ENCODE results near the gene GTPBP2.
A peak's percentile ranks its signal among the peaks of the same experiment; 100 is the strongest.
"Not testable (repeated sequence)": the region's sequence is repeated elsewhere in the genome, so short reads cannot be mapped to it uniquely, and the experiment has no call there.

Gene GTPBP2

DNA sequence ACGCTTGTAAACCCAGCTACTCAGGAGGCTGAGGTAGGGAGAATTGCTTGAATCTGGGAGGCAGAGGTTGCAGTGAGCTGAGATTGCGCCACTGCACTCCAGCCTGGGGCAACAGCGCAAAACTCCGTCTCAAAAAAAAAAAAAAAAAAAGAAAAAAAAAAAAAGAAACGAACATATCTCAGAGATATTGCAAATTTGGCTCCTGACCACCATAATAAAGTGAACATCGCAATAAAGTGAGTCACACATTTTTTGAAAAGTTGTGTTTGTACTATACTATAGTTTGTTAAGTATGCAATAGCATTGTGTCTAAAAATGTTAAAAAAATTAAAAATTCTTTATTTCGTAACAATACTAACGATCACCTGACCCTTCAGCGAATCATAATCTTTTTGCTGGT is 29.1 kb upstream of the GTPBP2 start:
- no peak for DNase-seq

DNA sequence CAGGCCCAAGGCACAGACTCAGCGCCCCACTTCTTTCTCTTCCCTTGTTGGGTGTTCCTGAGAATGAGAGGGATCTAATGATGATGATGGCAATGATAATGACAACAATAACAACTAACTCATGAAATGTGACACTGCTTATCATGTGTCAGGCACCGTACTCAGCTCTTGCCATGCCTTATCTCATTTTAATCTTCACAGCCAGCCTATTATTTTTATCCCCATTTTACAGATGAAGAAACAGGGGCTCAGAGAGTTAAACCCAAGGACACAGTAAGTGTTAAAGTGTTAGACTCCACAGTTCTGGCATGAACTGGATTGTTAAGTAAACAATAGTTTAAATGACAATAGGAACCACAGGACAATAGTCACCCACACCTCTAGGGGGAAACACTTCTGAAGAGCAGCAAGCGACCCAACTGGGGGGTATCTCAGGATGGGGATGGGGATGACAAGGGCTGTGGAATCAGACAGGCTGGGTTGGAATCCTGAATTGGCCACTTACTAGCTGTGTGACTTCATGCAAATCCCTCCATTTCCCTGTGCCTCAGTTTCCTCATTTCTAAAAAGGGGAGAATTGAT is 28.2 kb upstream of the GTPBP2 start:
- no peak for DNase-seq

DNA sequence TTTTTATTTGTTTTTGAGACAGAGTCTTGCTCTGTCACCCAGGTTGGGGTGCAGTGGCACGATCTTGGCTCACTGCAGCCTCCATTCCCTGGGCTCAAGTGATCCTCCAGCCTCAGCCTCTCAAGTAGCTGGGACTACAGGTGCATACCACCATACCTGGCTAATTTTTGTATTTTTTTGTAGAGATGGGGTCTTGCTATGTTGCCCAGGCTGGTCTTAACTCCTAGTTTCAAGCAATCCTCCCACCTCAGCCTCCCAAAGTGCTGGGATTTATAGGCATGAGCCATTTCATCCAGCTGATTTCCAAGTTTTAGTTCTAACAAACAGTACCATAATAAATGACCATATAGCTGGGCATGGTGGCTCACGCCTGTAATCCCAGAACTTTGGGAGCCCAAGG is 23.8 kb upstream of the GTPBP2 start:
- DNase-seq, result not testable (repeated sequence)

DNA sequence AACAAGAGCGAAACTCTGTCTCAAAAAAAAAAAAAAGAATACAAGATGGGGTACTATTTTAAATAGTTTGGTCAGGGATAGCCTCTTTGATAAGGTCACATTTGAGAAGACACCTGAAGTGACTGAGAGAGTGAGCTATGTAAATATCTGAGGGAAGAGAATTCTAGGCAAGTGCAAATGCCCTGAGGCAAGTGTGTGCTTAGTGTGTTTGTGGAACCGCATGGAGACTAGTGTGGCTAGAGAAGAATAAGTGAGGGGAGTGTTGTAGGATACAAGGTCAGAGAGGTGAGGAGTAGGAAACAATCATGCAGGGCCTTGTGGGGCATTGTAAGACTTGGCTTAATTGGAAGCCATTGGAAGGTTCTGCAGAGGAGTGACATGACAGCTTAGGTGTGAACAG is 19.2 kb upstream of the GTPBP2 start:
- DNase-seq, result no peak

DNA sequence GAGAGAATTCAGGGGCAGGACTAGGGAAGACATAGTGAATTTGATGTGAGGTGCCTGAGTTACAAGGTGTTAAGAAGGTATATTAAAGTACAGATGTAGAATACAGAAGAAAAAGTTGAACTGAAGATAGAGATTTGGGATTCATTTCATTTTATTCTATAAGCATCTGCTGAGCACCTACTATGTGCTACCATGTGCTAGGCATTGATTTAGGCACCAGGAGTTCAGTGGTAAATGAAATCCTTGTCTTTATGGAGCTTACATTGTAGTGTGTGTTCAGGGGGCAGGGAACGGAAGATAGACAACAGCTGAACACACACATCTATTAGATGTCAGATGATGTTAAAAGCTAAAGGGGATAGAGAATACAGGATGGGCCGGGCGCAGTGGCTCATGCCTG is 18.5 kb upstream of the GTPBP2 start:
- no peak for DNase-seq

DNA sequence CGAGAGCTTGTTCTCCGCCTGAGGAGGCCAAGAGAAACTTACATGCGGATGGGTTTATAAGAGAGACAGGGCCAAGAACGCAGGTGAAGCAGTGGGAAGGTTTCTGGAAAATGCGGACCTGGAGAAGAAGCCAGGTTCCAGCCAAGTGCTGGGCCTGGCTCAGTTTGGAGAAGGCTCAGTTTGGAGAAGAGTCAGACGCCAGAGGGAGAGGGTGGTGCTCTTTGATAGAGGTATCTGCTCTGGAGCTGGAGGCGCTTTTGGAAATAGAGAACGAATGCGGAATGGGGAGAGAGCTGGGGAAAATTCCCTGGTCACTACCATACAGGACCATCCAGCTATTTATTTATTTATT is 16.5 kb upstream of the GTPBP2 start:
- no peak for DNase-seq

DNA sequence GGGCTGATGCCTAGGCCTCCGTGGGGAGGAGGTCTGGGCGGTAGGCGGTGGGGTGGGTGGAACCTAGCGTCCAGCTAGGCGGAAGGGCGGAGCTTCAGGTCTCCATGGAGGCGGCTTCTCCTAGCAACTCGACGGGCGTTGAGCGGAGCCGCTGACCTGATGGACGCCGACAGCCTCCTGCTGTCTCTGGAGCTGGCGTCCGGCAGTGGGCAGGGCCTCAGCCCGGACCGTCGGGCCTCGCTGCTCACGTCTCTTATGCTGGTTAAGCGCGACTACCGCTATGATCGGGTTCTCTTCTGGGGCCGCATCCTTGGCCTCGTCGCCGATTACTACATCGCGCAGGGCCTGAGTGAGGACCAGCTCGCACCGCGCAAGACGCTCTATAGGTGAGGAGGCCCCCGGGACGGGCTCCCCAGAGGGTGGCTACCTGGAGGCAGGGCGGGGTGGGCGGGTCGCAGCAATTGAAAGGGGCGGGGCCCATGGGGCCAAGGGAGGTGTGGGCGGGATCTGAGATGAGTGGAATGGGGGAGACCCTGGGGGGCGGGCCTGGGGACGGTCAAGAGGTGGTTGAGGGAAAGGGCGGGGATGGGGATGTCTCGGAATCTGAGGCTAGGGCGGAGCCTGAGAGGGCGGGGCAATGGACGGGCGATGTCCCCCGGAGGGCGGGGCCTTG is 16.0 kb upstream of the GTPBP2 start, which contains the start of gene RSPH9:
TSS of gene RSPH9 (plus strand) at position 97 of the 673 bp plus-strand sequence. CDS start at position 160, 63 bp downstream.
- no peak for DNase-seq

DNA sequence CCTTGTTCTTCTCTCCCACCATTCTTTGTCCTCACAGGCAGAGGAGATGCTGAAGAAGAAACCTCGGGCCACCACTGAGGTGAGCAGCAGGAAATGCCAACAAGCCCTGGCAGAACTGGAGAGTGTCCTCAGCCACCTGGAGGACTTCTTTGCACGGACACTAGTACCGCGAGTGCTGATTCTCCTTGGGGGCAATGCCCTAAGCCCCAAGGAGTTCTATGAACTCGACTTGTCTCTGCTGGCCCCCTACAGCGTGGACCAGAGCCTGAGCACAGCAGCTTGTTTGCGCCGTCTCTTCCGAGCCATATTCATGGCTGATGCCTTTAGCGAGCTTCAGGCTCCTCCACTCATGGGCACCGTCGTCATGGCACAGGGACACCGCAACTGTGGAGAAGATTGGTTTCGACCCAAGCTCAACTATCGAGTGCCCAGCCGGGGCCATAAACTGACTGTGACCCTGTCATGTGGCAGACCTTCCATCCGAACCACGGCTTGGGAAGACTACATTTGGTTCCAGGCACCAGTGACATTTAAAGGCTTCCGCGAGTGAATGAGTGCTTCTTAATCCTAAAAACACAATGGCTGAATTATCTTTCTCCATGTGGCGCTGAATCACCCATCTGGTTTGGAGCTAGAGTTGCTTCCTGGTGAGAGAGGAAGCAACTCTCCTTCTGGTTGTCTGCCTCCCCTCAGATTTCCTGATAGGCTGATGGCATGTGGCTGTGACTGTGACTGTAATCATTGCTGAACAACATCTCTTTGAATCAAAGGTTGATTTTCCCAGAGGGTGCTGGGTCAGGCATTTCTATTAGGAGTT is 11.1 kb upstream of the GTPBP2 start:
- DNase-seq, result no peak

DNA sequence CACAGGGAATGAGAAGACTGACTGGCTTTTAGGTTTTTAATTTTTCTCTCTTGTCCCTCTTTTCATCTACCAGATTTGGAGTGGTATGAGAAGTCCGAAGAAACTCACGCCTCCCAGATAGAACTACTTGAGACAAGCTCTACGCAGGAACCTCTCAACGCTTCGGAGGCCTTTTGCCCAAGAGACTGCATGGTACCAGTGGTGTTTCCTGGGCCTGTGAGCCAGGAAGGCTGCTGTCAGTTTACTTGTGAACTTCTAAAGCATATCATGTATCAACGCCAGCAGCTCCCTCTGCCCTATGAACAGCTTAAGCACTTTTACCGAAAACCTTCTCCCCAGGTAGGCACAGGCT is 7.2 kb upstream of the GTPBP2 start:
- no peak for DNase-seq

DNA sequence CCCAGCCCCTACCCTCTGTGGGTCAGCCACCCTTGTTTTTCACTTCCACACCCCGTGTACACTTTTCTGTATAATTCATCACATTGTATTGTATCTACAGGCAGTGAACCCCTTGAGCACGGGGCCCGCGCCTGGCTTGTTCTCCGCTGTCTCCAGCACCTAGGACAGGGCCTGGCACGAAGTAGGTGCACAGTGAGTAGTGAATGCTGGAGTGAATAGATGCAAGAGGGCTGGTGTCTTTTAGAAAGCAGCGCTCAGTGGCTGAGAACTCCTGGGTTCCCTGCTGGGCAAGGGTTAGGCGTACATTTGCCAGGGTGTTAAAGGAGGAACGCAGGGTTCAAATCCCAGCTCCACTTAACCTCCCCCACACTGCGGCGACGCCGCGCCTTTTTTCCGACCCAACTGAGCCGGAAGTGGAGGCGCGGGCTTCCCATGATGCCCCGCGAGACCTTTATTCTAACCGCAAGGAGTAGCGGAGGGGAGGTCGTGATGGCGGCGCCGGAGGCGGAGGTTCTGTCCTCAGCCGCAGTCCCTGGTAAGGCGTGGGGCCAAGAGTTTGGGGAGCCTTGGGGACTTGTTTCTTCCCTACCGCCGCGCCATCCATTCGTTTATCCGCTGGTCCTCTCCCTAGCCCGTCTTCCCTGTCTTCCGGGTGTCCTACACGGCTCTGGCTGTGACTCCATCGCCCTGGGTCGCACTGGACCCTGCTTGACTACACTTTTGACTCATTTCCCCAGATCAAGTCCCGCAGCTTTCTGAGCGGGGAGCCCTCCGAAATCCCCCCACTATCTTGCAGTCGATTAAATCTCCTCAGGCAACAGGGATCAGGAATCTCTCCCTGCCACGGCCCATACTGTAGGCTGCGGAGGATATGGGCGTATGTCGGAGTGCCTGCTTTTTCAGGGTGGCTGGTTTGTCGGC is 6.6 kb upstream of the GTPBP2 start, which contains the start of gene MAD2L1BP:
TSS of gene MAD2L1BP (plus strand) at position 454 of the 921 bp plus-strand sequence. CDS start at position 490, 36 bp downstream.
- peak; percentile 75 for DNase-seq

DNA sequence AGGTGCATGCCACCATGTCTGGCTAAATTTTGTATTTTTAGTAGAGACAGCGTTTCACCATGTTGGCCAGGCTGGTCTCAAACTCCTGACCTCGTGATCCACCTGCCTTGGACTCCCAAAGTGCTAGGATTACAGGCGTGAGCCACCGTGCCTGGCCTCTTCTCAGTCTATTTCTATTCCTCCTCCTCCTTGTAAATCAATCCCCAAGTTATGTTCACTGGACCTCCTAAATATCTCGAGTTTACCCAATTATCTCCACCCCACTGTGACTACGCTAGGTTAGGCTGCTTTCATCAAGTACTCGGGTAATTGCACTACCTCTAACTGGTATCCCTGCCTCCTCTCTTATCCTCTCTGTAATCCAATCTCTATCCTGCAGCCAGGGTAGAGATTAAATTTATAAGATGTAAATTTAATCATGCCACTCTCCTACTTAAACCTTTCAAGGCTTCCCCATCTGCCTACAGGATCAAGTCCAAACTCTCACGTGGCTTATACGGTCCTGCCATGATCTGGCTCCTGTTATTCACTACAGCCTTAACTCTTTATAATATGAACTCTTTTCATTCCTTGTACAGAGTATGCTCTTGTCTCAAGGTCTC is 5.7 kb upstream of the GTPBP2 start:
- no peak for DNase-seq

DNA sequence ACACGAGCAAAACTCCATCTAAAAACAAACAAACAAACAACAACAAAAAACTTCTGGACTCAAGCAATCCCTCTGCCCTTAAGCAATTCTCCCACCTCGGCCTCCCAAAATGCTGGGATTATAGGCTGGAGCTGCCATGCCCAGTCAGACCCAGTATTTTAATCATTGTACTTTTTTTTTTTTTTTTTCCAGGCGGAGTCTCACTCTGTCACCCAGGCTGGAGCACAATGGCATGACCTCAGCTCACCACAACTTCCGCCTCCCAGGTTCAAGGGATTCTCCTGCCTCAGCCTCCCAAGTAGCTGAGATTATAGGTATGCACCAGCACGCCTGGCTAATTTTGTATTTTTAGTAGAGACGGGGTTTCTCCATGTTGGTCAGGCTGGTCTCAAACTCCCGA is 3.9 kb upstream of the GTPBP2 start:
- DNase-seq, result not testable (repeated sequence)

DNA sequence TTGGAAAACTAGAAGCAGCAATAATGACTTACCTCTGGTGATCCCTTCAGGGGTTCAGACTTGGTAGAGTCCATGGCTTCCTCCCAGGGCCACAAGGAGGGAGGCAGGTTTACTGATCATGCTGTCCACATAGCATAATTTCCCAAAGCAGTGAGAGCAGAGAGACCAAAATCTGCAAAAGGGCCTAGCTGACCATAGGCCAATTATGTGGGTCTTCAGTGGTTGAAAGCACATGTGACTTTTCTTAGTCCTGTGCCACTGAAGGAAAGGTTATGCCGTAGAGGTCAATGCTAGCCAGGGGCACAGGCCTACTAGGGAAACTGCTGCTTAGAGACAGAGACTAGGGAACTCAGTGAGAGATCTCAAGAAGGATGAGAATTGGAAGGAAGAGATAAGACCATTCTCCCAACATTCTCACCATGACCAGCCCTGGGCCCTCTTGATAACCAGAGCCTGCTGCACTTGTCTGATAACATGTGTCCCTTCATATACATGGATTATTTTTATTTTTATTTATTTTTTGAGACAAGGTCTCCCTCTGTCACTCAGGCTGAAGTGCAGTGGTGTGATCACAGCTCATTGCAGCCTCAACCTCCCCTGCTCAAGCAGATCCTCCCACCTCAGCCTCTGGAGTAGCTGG is 2.0 kb upstream of the GTPBP2 start:
- DNase-seq, result no peak

DNA sequence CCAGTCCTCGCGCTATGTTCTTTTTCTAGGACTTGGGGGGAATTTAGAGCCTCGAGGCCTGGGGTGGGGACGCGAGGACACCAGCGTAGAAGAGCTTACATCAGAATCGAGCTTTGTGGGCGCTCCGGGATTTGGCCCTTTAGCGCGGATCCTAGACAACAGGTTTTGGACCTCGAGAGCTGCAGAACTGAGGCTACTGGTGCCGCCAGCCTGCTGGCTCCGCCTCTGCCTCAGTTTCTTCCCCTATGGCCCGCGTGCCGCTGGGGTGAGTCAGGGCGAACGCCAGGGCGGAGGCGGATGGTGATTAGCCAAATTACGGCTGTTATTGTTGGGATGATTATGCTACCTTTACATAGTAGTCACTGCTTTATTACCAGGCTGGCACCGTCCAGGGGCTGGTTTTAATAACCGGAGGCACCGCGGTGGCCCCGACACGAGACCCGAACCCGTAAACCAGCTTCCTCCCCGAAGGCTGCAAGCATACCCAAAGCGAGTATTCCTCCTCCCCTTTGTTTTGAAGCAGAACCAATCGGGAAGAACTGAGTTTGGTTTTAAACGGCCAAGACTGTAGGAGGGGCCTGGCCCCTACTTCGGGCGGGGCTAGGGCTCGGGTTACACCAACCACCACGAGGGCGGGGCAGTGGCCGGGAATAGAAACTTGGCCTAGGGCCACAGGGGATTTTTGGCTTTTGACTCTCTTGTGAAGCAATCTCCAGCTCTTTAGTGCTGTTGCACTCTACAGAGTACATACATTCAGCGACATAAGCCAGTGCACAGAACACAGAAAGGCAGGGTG is 639 bp upstream of the GTPBP2 start:
- DNase-seq, result peak; percentile 97

DNA sequence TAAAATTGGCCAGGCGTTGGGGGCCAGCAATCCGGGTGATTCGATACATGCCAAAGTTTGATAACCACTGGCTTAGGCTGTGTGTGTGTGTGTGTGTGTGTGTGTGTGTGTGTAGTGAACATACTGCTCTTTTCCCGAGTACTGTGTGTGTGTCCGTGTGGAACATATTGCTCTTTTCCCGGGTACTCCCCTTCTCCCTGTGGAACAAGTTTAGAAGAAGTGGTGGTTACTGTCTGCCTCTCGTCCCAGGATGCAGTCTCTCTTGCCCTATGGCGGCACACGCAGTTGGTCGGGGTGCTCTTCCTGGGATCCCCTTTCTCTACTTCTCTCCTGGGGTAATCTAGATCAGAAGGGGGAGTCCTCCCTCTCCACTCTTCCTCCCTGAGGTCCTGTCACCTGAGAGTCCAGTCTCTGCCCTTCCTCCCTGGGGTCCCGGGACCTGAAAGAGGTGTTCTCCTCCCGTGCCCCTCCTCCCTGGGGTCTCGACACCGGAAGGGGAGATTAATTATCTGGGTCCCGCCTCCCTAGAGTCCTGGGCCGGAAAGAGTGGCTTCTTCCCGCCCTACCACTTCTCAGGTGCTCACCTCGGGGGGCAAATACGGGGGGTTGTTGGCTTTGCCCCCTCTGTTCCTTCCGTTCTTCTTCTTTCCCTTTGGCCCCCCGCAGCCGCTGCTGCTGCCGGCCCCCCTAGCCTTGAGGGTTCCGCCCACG is 516 bp downstream of the GTPBP2 start:
- peak; percentile 54 for DNase-seq

DNA sequence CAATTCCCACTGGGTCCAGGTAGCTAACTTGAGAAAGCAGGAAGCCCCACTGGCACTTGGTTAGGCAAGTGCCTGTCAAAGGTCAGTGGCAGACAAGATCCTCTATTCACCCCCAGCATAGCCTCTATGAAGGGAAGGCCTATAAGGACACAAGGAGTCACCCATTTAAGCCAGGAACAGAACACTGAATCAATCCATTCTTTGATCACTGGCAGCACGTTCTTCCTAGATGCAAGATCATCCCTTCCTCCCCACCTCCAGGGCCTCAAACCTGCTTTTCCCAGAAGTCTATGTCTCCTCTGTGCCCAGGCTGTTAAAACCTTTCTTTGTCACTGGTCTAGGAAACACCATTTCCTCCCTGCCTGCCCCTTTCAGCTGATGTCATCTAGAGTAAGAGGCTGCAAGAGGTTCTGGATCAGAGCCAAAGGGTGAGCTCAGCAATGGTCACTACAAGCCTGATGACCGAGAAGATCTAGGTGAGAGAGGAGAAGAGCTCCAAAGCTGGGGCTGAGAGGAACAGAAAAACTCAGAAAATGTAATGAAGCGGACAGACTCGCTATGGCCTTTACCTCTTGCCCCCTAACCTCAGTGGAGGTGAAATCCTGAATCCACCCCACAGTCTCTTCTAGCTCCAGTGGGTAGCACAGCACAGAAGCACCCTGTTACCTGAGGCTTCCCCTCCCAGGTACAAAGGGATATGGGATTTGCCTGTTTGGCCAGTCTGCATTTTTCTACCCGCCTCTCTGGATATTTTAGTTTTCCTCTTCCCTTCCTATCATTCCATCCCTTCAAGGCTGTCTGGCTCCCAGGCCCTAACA is 1.8 kb downstream of the GTPBP2 start:
- peak; percentile 62 for DNase-seq

DNA sequence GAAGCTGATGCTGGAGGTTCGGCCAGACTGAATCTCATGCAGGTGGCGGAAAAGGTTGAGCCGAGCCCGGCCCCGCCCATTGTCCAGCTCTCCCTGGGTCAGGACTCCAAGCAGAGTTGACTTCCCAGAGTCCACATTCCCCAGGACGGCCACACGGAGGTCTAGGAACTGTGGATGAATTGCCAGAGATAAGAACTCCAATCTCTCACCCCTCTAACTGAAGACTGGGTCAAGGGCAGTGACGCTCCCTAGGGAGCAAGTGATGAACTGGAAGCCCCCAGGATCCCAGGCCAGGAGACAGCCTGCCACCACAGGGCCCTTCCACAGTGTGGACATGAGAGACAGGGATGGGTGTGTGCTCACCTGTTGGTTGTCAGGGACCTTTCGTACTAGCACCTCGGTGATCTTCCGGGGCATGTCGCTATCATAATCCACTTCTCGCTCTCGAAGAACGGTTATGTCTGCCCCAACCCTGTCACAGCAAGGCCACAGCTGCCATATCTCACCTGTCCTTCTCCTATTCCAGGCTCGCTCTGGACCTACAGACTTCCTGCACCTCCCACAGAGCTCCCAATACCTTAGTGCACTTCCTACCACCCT is 3.6 kb downstream of the GTPBP2 start:
- no peak for DNase-seq

DNA sequence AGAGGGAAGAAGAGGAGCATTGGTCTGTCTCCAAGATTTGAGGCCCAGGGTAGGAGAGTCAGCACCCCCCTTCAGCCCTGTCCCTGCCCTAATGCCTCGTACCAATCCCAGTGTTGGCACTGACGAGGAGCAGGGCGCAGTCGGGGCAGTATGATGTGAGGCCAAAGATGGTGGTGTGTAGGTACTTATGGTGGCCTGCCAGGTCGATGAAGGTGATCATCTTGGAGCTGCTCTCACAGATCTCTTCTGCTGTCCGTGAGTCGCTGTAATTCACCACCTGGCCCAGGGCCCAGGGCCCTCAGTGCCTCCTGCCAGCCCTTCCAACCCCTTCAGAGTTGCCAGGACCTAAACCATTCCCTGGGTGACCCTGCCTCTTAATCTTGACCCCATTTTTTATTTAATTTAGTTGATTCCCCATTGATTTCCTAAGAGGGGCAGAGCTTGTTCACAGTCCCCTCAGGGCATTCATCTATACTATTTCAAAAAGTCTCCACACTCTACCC is 4.2 kb downstream of the GTPBP2 start:
- DNase-seq, result no peak

Measured in DMS79 (cell line).